ENCODE measurements around the gene STPG1.

Gene STPG1

GRCh38 chr1:24392982-24393650, 20.5 kb downstream of the STPG1 start:
- DNase-seq: no peak

- no peak for DNase-seq
Measured at GRCh38 chr1:24392604-24392946, 21.0 kb downstream of the STPG1 start.

- DNase-seq: peak; percentile 54
Measured at GRCh38 chr1:24391882-24392603, 21.5 kb downstream of the STPG1 start.

- DNase-seq: peak; percentile 75
Measured at GRCh38 chr1:24390924-24391782, 22.4 kb downstream of the STPG1 start.

GRCh38 chr1:24389231-24389678, 24.3 kb downstream of the STPG1 start:
- DNase-seq: no peak

GRCh38 chr1:24388331-24388885, 25.2 kb downstream of the STPG1 start:
- DNase-seq: no peak

- DNase-seq: no peak
Measured at GRCh38 chr1:24387636-24388175, 25.9 kb downstream of the STPG1 start.

GRCh38 chr1:24386931-24387330, 26.7 kb downstream of the STPG1 start:
- DNase-seq: no peak

- no peak for DNase-seq
Measured at GRCh38 chr1:24386241-24386640, 27.3 kb downstream of the STPG1 start.

GRCh38 chr1:24385160-24385940, 28.2 kb downstream of the STPG1 start:
- no peak for DNase-seq

- DNase-seq: no peak
Measured at GRCh38 chr1:24384251-24385090, 29.1 kb downstream of the STPG1 start.

- no peak for DNase-seq
Measured at GRCh38 chr1:24383381-24383940, 30.1 kb downstream of the STPG1 start.

- no peak for DNase-seq
Measured at GRCh38 chr1:24382165-24382577, 31.4 kb downstream of the STPG1 start.

GRCh38 chr1:24381256-24381655, 32.3 kb downstream of the STPG1 start:
- DNase-seq: no peak

- DNase-seq: no peak
Measured at GRCh38 chr1:24380508-24380907, 33.1 kb downstream of the STPG1 start.

- no peak for DNase-seq
Measured at GRCh38 chr1:24379733-24380315, 33.8 kb downstream of the STPG1 start.

- DNase-seq: peak; percentile 29
Measured at GRCh38 chr1:24374891-24375786, 38.4 kb downstream of the STPG1 start.

GRCh38 chr1:24373710-24374109, 39.9 kb downstream of the STPG1 start:
- DNase-seq: no peak

- DNase-seq: no peak
Measured at GRCh38 chr1:24373044-24373443, 40.5 kb downstream of the STPG1 start.
